NCI-H1694 treated with DMSO at 0.1 percent for 48 hours (cell line): ENCODE measurements around the gene KAZALD1.

Experiments used
- DNase-seq: peaks from one replicate; lab custom pipeline; 2025; lab: John Stamatoyannopoulos, UW

Gene KAZALD1, protein sequence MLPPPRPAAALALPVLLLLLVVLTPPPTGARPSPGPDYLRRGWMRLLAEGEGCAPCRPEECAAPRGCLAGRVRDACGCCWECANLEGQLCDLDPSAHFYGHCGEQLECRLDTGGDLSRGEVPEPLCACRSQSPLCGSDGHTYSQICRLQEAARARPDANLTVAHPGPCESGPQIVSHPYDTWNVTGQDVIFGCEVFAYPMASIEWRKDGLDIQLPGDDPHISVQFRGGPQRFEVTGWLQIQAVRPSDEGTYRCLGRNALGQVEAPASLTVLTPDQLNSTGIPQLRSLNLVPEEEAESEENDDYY

DNA sequence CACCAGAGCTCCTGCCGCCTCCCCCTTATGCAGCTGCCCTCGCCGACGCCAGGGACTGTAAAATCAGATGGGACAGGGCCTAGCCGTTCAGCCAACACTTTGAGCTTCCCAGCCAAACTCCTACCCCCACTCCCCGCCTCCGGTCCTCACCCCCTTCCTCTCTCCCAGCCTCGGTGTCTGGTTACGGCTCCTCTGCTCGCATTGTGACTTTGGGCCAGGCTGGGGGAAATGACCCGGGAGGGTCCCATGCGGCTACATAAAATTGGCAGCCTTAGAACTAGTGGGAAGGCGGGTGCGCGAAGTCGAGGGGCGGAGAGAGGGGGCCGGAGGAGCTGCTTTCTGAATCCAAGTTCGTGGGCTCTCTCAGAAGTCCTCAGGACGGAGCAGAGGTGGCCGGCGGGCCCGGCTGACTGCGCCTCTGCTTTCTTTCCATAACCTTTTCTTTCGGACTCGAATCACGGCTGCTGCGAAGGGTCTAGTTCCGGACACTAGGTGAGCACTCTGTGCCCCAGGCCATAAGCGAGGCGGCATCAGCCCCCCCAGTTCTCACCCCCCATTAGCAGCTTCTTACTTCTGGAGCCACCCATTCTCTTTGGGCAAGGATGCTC is at the start of gene KAZALD1:
Gene KAZALD1, plus strand, starts transcription at position 366 of the 608 bp plus-strand sequence. CDS start 604 bp downstream, outside the sequence.
- no peak for DNase-seq

DNA sequence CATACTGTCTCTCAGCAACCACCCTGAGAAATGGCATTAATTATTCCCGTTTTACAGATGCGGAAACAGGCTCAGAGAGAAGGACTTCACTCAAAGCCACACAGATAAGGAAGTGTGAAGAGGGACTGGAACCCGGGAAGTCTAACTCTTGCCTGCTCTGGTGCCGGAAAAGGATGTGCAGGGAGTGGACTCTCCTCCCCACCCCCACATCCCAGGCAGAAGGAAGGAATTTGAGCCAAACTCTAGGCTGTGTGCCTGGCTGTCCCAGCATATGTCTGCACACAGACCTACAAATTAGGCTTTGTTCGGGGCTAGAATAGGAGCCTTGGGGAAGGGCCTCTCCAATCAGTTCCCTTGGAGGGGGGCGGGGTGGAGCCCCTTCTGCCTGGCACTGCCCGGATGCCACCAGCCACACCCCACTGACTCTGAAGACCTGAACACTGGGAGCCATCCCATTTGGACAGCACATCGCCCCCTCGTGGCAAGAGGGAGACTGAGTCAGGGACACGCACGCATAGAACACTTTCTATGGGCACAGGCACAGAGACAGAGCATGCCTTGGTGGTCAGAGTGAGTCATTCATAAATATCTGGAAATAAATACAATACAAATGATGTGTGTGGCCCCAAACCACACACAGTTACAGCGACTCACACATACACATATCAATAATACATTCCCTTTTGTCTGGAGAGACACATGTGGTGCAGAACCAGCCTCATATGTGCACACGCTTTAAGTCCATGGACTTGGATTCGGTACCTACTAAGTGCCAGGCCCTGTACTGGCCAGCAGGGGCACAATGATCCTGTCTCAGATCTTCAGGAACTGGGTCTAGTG is 49.0 kb upstream of the KAZALD1 start:
- peak; percentile 89 for DNase-seq

DNA sequence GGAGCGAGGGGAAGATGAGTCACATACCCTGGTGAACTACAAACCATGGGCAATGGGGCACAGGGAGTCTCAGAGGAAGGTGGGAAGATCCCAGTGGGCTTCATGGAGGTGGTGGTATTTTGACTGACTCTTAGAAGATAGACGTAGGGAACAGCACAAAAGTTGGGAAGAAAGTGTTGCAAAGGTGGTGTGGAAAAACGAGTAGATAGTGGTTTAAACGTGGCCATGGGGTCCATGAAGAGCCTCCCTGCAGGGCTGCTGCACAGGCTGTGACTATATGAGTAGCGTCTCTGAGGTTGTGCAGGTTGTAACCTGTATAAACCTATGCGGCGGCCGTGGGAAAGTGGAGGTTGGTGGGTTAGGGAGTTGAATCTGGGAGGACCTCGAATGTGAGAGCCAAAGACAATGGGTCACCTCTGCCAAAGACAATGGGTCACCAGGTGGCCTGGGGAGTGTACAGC is 48.4 kb upstream of the KAZALD1 start:
- no peak for DNase-seq

DNA sequence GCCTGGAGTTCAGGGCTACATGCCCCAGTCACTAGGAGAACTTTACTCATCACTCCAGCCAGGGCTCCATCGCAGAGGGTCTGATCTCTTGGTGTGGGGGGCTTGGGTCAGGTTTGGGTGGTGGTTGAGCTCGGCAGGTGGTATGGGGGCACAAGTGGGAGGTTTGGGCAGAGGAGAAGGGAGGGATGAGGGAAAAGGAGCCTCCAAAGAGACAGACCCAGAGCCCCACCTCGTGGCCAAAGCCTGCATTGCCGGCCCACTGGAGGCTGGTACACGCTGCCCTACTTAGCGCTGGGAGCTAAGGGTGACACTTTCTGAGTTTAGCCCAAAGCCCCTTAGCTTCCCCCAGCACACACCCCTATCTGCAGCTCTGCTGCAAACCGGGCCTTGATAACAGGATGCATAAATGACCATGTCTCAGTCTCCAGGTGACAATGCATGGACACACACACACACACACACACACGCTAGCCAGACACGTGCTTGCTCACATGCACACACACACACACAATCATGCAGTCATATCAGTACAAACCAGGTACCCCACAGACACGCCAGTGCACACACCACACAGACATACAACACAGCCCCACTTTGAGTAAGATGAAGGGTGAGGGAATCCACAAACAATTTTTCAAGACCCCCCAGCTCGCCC is 47.4 kb upstream of the KAZALD1 start:
- peak; percentile 30 for DNase-seq

DNA sequence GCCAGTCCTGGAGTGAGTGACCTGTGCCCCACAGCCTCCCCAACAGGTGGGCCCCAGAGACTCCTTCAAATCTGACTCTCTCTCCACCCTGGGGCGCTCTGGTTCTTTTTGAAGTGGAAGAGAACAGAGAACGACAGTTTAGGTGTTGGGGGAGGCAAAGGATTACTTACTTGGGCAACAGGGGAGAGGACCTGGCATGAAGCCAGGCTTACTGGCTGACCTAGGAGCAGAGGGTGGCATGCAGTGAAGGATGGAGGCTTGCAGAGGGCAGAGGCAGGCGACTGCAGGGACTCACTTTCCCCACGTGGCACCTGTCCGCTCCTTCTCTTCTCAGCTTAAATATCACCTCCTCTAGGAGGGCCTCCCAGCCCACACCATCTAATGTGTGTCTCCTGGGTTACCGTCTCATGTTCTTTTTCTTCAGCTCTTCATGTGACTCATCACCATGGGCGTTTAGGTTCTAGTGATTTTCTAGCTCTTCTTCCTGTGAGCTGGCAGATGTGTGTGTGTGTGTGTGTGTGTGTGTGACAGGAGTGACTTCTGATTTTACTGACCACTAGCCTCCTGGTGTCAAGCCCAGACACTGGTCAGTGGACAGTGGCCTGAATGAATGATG is 46.7 kb upstream of the KAZALD1 start:
- DNase-seq: no peak

DNA sequence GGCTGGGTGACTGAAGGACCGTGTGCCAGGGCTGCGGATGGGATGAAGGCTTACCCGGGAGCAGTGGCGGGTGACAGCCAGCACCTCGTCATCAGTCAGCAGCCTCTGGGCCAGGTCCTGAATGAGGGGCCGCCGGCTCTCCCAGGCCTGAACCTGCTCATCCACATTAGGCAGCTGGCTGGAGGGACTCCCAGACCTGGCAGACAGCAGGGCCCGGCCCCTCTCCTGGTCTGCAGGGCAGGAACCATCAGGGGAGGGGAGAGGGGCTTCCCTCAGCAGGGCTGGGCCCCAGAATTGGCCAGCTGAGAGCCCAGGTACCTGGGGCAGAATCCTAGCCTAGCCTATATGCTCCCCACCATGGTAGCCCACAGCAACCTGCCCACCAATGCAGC is 46.2 kb upstream of the KAZALD1 start:
- DNase-seq: no peak

DNA sequence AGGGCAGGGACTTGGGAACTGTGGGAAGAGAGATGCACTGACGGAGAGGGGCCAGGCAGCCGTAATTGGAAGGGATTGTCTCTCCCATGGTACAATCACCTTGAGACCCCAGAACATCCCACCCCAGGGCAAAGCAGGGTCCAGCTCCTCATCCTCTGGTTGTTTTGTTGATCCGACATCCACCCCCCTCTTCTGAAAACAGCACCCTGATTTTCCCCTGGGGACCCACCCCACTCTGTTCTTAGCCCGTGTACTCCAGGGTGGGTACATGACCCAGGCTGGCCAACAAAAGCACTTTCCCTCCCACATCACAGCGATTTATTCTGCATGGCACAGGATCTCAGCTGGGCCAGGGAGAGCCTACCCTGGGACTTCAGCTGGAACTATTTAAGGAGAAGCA is 45.0 kb upstream of the KAZALD1 start:
- DNase-seq: no peak

DNA sequence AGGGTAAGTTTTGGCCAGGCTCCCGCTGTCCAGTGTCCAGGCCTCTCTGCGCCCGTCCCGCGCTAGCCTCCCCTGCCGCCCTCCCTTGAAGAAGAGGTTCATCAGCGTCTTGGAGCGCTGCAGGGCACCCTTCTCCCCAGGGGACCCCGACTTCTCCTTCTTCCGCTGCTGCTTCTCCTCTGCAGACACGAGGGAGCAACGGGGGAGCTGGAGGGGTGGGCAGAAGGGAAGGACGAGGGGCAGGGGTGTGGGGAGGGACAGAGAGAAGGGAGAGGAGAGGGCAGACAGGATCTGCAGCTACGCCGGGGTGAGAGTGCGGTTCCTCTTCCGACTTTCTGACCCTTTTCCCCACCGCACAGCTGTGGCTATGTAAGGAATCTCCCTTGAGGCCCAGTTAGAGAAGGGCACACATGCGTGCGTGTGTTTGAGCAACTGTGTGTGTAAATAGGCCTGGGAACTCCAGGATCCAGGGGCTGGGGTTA is 43.6 kb upstream of the KAZALD1 start:
- no peak for DNase-seq

DNA sequence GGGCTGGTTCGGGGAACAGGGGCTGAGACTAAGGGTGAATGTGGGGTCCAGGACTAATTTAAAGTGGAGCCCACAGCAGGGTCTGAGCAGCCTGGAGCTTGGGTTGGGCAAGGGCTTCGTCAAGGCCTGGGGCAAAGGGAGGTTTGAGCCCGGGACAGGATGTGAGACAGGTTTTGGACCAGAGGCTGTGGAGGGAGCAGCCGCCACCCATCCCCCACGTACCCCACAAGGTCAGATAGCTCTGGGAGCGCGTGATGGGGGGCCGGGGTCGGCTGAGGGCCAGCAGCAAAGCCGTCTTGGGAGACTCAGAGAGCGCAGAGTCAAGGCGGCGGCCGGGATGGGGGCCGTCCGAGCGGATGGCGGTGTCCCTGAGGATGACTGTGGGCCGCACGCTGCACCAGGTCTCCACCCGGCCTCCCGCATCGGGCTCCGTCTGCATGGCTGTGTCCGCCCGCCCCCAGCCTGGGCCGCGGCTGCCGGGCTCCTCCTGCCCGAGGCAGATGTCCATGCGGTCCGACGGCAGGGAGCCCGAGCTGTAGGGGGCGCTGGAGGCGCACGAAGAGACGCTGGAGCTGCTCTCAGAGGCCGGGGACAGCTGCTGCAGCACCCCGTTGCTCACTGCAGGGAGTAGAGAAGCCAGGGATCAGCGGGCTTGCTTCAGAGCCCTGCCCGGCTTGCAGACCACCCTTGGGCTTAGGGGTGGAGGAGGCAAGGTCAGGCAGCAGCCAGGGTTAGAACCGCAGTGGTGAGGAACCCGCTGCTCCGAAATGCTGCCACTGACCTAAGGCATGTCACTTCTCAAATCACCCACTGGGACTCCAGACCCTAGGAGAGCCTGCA is 43.0 kb upstream of the KAZALD1 start:
- DNase-seq: peak; percentile 71

DNA sequence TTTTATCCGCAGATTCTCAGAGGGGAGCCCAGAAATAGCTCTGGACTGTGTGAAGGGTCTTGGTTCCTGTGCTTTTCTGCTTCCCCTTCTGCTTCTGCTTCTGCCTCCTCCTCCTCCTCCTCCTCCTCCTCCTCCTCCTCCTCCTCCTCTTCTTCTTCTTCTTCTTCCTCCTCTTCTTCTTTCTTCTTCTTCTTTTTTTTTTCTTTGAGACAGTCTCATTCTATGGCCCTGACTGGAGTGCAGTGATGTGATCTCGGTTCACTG is 42.4 kb upstream of the KAZALD1 start:
- DNase-seq: no peak

DNA sequence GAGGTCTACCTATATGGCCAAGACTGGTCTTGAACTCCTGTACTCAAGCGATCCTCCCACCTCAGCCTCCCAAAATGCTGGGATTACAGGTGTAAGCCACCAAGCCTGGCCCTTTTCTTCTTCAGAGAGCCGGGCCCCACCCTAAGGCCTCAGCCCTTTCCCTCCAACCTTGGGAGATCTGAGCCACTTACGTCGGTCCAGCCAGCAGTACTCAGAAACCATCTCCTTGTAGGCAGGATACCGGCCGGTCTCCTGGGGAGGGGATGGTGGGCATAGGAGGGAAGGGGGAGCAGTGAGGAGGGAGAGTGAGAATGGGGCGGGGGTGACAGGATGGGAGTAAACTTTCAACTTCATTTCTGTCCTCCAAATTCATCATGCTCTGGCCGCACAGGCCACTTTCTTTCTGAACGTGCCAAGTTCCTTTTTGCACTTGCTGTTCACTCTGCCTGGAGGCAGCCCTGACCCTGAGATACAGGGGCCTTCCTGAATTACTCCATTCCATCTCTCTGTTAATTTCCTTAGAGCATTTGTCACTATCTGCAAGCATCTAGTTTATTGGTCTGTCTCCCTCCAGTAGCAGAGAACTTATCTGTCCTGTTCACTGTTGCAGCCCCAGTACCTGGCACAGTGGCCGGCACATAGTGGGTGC is 41.2 kb upstream of the KAZALD1 start:
- no peak for DNase-seq

DNA sequence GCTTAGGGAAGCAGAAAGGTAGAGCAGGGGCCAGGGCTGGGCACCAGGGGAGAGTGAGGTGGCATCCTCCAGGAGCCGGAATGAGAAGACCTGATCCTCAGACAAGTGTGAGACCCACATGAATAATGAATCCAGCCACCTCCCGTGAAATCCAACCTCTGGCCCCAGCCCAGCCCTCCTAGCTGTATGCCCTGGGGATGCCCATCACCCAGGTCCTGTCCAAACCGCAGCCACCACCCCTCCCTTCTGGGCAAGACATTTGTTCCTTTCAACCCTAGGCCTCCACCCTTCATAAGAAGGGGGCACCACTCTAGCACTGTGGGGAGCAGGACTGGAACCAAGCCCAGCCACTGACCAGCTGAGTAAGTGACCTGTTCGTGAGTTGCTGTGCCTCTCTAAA is 40.5 kb upstream of the KAZALD1 start:
- DNase-seq: no peak

DNA sequence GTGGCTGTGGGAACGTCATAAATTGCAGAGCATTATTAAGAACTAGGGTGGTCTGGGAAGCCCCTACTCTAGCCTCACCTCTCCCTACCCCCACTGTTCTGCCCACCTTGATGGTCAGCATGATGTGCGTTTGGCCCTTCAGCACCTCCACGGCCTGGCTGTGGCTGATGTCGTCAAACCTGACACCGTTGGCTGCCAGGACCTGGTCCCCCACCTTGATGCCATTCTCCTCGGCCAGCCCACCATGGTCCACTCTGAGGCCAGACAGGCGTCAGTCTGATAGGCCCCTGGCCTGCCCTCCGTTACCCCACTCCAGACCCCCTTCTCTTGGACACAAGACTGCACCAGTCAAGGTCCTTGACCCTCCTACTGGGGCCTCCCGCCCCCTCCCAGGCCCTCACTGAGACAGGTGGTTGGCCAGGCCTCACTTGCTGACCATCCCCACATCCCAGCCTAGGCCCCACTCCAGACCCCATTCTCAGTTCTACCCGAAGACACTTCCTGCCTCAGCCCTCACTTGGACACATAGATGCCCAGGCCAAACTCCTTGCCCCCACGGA is 40.0 kb upstream of the KAZALD1 start:
- no peak for DNase-seq

DNA sequence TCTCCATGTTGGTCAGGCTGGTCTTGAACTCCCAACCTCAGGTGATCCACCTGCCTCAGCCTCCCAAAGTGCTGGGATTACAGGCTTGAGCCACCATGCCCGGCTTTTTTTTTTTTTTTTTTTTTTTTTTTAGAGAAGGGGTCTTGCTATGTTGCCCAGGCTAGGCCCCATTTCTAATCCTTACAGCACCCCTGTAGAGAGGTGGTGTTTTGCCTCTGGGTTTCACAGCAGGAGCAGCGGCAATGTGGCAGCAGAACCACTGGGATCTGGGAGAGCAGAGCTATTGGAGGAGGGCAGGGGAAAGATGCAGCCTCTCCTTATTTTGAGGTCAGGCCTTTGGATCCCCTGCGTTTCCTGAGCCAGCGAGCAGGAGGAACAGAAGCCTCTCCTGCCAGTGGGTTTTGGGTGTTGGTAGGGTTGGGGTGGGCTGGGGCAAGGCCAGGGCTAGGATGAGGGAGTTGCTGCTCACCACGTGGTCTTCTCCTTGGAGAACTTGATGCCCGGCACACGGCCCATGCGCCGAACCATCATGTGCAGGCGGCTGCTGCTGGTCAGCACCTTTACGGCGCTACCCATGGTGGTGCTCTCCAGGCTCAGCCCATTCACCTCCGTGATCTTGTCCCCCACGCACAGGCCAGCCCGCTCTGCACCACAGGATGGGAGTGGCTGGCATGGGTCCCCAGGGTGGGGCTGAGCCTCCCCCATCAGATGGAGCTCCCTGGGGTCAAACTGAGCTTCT is 38.7 kb upstream of the KAZALD1 start:
- DNase-seq: no peak

DNA sequence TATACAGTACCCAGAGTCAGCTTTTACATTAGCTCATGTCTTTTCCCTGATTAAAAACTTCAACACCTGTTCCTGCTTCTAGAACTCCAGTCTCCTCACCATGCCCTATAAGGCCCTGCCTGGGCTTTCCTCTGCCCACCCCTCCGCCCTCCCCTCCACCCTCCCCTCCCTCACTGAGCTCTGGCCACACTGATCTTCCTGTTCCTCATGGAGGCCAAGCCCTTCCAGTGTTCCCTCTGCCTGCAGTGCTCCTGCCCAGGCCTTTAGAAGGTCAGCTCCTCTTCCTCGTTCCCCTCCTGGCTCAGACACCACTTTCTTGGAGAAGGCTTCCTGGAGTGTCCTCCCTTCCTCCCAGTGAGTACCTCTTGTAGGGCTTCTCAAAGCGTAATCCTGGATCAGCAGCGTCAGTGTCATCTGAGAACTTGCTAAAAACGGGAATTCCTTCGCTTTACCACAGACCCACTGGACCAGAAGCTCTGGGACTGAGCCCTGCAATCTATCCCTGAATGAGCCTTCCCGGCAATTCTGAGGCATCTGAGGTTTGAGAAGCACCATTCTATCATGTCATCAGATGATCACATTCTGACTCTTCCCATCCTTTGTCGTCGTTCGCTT is 34.6 kb upstream of the KAZALD1 start:
- DNase-seq: no peak

DNA sequence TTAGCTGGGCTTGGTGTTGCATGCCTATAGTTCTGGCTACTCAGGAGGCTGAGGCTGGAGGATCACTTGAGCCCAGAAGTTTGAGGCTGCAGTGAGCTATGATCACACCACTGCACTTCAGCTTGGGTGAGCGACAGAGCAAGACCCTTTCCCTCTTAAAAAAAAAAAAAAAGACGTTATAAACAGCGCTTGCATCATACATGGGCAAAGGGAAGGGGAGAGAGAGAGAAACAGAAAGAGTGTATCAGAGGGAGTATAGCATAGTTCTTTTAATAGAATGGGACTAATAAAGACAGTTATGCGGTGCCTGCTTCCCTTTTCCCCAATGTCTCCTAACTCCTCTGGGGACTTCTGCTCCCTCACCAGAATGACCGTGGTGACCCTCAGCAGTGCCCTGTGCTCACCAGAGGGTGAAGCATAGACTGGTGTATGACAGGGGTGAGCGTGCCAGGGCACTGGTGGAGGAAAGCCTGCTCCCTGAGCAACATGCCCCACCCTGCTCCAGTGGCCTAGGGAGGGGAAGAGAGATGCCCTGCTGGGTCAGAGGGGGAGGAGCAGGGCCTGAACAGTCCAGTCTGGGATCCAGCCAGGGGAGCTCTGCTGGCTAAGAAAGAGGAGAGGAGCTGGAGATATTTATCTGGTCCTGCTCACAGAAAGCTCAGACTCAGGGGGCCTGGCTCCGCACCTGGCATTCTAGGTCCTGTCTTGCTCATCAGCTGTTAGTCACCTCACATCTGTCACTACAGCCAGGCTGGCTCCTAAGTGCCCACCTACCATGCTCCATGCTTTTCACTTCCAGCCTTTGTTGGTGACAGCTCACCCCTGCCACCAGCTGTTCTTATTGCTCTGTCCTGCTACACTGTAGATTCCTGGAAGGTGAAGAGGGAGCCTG is 33.1 kb upstream of the KAZALD1 start:
- DNase-seq: no peak

DNA sequence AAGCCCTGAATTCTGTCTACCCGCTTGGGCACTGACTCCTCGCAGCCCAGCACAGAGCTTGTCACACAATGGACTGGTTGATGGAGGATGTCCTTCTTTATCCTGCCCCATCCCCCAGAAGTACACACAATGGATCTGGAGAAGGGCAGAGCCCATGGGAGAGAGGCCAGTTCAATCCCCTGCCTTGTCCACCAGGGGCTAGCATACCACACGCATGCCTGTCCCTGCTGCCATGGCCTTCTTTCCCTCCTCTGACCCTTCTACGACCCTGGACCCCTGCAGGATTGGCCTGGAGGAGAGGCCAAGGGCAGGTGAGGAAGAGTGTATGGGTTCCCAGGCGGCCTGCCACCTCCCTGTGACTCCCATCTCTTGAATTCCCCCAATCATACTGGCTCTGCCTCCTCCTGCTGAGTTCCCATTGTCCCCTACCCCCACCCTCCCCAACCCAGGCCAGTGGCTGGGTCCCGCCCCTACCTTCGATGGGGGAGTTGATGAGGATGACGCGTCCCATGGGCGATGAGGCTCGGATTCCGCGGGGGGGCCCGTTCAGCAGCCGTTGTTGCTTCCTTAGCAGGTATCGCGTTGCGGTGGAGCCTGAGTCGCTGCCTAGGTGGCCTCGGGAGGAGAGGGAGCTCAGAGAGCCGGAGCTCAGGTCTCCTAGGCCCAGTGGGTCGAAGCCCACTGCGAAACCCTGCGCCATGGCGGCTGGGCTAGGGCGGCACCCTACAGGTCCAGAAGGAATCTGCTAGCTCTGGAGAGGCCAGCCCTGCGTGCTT is 32.1 kb upstream of the KAZALD1 start:
- DNase-seq: no peak
